Mesendoderm (in vitro differentiated cells): ENCODE measurements around the gene ZMYND19.
"Not testable (repeated sequence)": the region's sequence is repeated elsewhere in the genome, so short reads cannot be mapped to it uniquely, and the experiment has no call there.

Source experiments
- DNase-seq: peaks from one replicate; pipeline ENCODE4 v3.0.0; 2013
- H2AK5ac ChIP-seq: 2 replicates; pipeline ENCODE4 v1.6.1; 2013; ENCODE audit warnings: low read length, inconsistent platforms
- H2BK120ac ChIP-seq: 2 replicates; pipeline ENCODE4 v1.6.1; 2013; ENCODE audit warnings: low read depth, mild to moderate bottlenecking, low read length, moderate library complexity, mixed read lengths
- H2BK15ac ChIP-seq: replicated peaks from 2 replicates; pipeline ENCODE4 v1.6.1; 2013; ENCODE audit warnings: low read depth, mild to moderate bottlenecking, moderate library complexity
- H2BK5ac ChIP-seq: 2 replicates; pipeline ENCODE4 v1.6.1; 2013; ENCODE audit warnings: low read length, inconsistent platforms
- H3K18ac ChIP-seq: 2 replicates; pipeline ENCODE4 v1.6.1; 2013; ENCODE audit warnings: mild to moderate bottlenecking, low read length, mixed read lengths
- H3K23ac ChIP-seq: one replicate; pipeline ENCODE4 v1.6.1; 2013; ENCODE audit warnings: low read length
- H3K27ac ChIP-seq: 2 replicates; pipeline ENCODE4 v1.5.1; 2013; ENCODE audit warnings: low read depth, mild to moderate bottlenecking, inconsistent platforms, low read length, moderate library complexity
- H3K27me3 ChIP-seq: 2 replicates; pipeline ENCODE4 v1.6.1; 2013; ENCODE audit warnings: low read length, control low read depth, mild to moderate bottlenecking, inconsistent platforms; ENCODE audit not compliant: insufficient read depth, poor library complexity
- H3K36me3 ChIP-seq: 2 replicates; pipeline ENCODE4 v1.6.1; 2013; ENCODE audit warnings: low read length, inconsistent platforms; ENCODE audit not compliant: control insufficient read depth, insufficient read depth
- H3K4ac ChIP-seq: one replicate; pipeline ENCODE4 v1.6.1; 2013; ENCODE audit warnings: low read depth, mild to moderate bottlenecking, low read length, moderate library complexity
- H3K4me1 ChIP-seq: 2 replicates; pipeline ENCODE4 v1.6.1; 2013; ENCODE audit warnings: low read depth, low read length, inconsistent platforms; ENCODE audit not compliant: control insufficient read depth
- H3K4me2 ChIP-seq: 2 replicates; pipeline ENCODE4 v1.6.1; 2013; ENCODE audit warnings: low read length
- H3K4me3 ChIP-seq: 2 replicates; pipeline ENCODE4 v1.5.1; 2013; ENCODE audit warnings: mild to moderate bottlenecking, low read length
- H3K56ac ChIP-seq: one replicate; pipeline ENCODE4 v1.6.1; 2013; ENCODE audit warnings: low read length
- H3K79me1 ChIP-seq: 2 replicates; pipeline ENCODE4 v1.6.1; 2013; ENCODE audit warnings: low read length, inconsistent platforms
- H3K79me2 ChIP-seq: 2 replicates; pipeline ENCODE4 v1.6.1; 2013; ENCODE audit warnings: mild to moderate bottlenecking, low read length; ENCODE audit not compliant: control insufficient read depth, insufficient read depth
- H3K9ac ChIP-seq: 2 replicates; pipeline ENCODE4 v1.6.1; 2013; ENCODE audit warnings: low read length, inconsistent platforms
- H4K5ac ChIP-seq: one replicate; pipeline ENCODE4 v1.6.1; 2013; ENCODE audit warnings: low read length
- H4K8ac ChIP-seq: one replicate; pipeline ENCODE4 v1.6.1; 2013; ENCODE audit warnings: low read depth, mild to moderate bottlenecking, control low read depth, low read length, moderate library complexity
- WGBS: extraction: QIAGEN DNeasy Blood & Tissue Kit; methylation state at CpG from one replicate; pipeline ENCODE4 v1.1.7; 2013; ENCODE audit warnings: low lambda C conversion rate, missing lambda C conversion rate; ENCODE audit not compliant: insufficient coverage; ENCODE audit errors: extremely low coverage; 5-methylcytosine and 5-hydroxymethylcytosine counted together

The ZMYND19 gene

DNA sequence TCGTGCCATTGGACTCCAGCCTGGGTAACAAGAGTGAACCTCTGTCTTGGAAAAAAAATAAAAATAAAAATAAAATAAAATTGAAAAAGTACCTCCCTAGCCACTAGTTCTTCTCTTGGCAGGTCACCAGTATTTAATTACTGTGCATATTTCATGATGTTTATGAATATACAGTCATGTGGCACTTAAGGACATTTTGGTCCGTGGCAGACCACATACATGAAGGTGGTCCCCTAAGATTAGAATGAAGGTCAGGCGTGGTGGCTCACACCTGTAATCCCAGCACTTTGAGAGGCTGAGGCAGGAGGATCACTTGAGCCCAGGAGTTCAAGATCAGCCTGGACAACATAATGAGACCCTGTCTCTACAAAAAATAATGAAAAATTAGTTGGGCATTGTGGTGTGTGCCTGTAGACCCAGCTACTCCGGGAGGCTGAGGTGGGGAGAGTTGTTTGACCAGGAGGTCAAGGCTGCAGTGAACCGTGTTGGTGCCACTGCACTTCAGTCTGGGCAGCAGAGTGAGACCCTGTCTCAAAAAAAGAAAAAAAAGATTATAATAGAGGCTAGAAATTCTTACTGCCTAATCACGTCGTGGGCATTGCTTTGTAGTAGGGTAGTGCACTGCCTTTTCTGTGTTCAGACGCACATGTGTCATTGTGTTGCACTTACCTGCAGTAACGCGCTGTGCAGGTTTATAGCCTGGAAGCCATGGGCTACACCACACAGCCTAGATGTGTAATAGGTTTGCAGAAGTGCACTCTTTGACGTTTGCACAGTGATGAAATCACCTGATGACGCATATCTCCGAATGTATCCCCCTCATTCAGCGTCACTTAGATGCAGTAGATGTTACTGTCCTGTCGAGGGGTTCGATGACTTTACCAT lies 41.3 kb upstream of the ZMYND19 start:
- H3K4me1 ChIP-seq, result peaks cover 3% of the 10 kb centered on the region
- H3K4me3 ChIP-seq, result no peak overlapping the region
- H2BK5ac ChIP-seq, result no peak overlapping the region
- no peak overlapping the region for H2BK120ac ChIP-seq
- peaks cover 22% of the 10 kb centered on the region for H3K79me1 ChIP-seq
- no peak overlapping the region for H4K5ac ChIP-seq
- H3K4me2 ChIP-seq, result no peak overlapping the region
- H3K27ac ChIP-seq, result no peak overlapping the region
- no peak overlapping the region for H4K8ac ChIP-seq
- no CpG with 5 or more reads among the region's 16 CpGs for WGBS
- H3K27me3 ChIP-seq, result no peaks in the 10 kb centered on the region
- H3K56ac ChIP-seq, result no peak overlapping the region
- H3K9ac ChIP-seq, result no peak overlapping the region
- H2BK15ac ChIP-seq, result no peak overlapping the region
- H3K79me2 ChIP-seq, result peaks cover 73% of the 10 kb centered on the region
- no peak overlapping the region for H2AK5ac ChIP-seq
- H3K4ac ChIP-seq, result no peak overlapping the region
- no peak overlapping the region for H3K23ac ChIP-seq
- DNase-seq, result no peak
- no peak overlapping the region for H3K18ac ChIP-seq
- H3K36me3 ChIP-seq, result no peaks in the 10 kb centered on the region

DNA sequence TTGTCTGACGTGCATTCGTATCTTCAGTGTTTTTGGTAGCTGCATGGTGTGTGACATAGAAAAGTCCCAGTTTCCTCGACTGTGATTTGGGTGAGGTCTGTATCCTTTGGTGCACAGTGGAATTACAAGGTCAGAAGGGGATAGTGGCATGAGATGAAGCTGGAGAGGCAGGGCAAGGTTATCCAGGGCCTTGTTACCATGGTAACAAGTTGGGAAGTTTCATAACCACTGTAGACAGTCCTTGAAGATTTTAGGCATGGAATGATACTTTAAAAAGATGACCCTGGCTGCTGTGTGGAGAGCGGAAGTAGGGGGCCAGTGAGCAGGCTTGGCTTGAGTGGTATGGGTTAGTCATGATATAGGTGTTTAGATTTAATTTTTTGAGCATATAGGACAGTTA lies 40.4 kb upstream of the ZMYND19 start:
- Histone ChIP-seq H3K4me1 (peaks cover 3% of the 10 kb centered on the region), H4K5ac (no peak overlapping the region), H3K56ac (no peak overlapping the region), H3K23ac (no peak overlapping the region), H3K79me1 (peaks cover 24% of the 10 kb centered on the region), H3K4ac (no peak overlapping the region), H3K36me3 (no peaks in the 10 kb centered on the region), H3K4me2 (no peak overlapping the region), H2BK15ac (no peak overlapping the region), H3K18ac (no peak overlapping the region), H2BK120ac (no peak overlapping the region), H2BK5ac (no peak overlapping the region), H3K4me3 (no peak overlapping the region), H3K27me3 (no peaks in the 10 kb centered on the region), H3K27ac (no peak overlapping the region), H3K9ac (no peak overlapping the region), H4K8ac (no peak overlapping the region), H2AK5ac (no peak overlapping the region), H3K79me2 (peaks cover 74% of the 10 kb centered on the region)
- no peak for DNase-seq
- no CpG with 5 or more reads among the region's 4 CpGs for WGBS

DNA sequence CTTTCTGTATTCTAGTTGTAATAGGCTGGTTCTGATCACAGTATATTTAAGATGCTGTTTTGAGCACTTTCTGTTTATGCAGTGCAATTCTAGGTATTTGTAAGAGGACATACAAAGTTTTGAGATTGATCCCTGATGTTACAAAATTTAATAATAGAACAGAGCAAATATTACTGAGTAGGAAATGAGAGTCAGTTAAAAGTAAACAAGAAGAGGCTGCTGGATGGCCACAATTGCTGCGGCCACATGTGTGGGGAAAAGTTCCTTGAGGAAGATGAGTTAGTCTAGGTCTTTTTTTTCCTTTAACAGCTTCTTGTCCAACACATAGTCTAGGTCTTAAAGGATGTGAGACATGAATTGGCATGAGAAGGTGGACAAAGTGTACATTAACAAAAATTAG lies 39.8 kb upstream of the ZMYND19 start:
- no peak overlapping the region for H2BK15ac ChIP-seq
- DNase-seq, result no peak
- peaks cover 24% of the 10 kb centered on the region for H3K79me1 ChIP-seq
- H4K8ac ChIP-seq, result no peak overlapping the region
- H3K56ac ChIP-seq, result no peak overlapping the region
- H3K79me2 ChIP-seq, result peaks cover 76% of the 10 kb centered on the region
- H3K36me3 ChIP-seq, result no peaks in the 10 kb centered on the region
- H3K27me3 ChIP-seq, result no peaks in the 10 kb centered on the region
- H3K23ac ChIP-seq, result no peak overlapping the region
- H4K5ac ChIP-seq, result no peak overlapping the region
- H2AK5ac ChIP-seq, result no peak overlapping the region
- peaks cover 3% of the 10 kb centered on the region for H3K4me1 ChIP-seq
- H3K4ac ChIP-seq, result no peak overlapping the region
- no peak overlapping the region for H2BK5ac ChIP-seq
- no peak overlapping the region for H3K9ac ChIP-seq
- WGBS, result no CpG with 5 or more reads among the region's 1 CpG
- no peak overlapping the region for H3K4me2 ChIP-seq
- H2BK120ac ChIP-seq, result no peak overlapping the region
- H3K27ac ChIP-seq, result no peak overlapping the region
- no peak overlapping the region for H3K18ac ChIP-seq
- no peak overlapping the region for H3K4me3 ChIP-seq

DNA sequence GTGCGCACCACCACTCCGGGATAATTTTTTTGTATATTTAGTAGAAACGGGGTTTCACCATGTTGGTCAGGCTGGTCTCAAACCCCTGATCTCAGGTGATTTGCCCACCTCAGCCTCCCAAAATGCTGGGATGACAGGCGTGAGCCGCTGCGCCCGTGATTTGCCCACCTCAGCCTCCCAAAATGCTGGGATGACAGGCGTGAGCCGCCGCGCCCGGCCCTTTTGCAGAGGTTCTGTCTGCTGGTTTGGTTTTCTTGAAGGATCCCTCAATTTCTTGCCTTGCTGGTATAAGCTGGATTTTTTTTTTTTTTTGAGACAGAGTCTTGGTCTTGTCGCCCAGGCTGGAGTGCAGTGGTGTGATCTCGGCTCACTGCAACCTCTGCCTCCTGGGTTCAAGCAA lies 37.1 kb upstream of the ZMYND19 start:
- H3K4me2 ChIP-seq, H4K8ac ChIP-seq, H3K27ac ChIP-seq, H2BK5ac ChIP-seq, H3K4ac ChIP-seq, H4K5ac ChIP-seq, H3K27me3 ChIP-seq, DNase-seq, H3K4me1 ChIP-seq, H2BK120ac ChIP-seq, H3K18ac ChIP-seq, H3K36me3 ChIP-seq, H3K9ac ChIP-seq, H3K56ac ChIP-seq, H3K23ac ChIP-seq, H2AK5ac ChIP-seq, H3K4me3 ChIP-seq, H2BK15ac ChIP-seq: not testable (repeated sequence)
- peaks cover 79% of the 10 kb centered on the region for H3K79me2 ChIP-seq
- WGBS, result no CpG with 5 or more reads among the region's 14 CpGs
- H3K79me1 ChIP-seq, result peaks cover 17% of the 10 kb centered on the region

DNA sequence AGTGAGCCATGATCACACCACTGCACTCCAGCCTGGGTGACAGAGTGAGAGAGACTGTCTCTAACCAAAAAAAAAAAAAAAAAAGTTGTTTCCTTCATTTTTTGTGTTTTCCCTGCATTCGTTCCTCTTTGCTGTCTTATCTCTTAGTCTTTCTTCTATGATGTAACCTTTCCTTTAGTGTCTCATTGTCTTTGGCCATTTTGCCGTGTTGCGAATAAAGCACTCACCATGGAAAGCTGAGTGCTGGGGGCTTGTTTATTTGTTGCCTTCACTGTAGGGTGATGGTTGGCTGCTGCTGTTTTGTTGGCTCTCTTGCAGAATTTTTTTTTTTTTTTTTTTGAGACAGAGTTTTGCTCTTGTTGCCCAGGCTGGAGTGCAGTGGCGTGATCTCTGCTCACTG lies 36.2 kb upstream of the ZMYND19 start:
- no peak overlapping the region for H4K8ac ChIP-seq
- H2BK15ac ChIP-seq, result no peak overlapping the region
- no peaks in the 10 kb centered on the region for H3K4me1 ChIP-seq
- no peak overlapping the region for H3K4me2 ChIP-seq
- no peak overlapping the region for H3K18ac ChIP-seq
- no peak for DNase-seq
- H3K79me1 ChIP-seq, result peaks cover 11% of the 10 kb centered on the region
- no peak overlapping the region for H4K5ac ChIP-seq
- no peak overlapping the region for H2BK5ac ChIP-seq
- no peak overlapping the region for H2BK120ac ChIP-seq
- no peak overlapping the region for H3K4ac ChIP-seq
- H3K4me3 ChIP-seq, result no peak overlapping the region
- H3K9ac ChIP-seq, result no peak overlapping the region
- H2AK5ac ChIP-seq, result no peak overlapping the region
- H3K27ac ChIP-seq, result no peak overlapping the region
- no peaks in the 10 kb centered on the region for H3K27me3 ChIP-seq
- no peaks in the 10 kb centered on the region for H3K36me3 ChIP-seq
- no peak overlapping the region for H3K23ac ChIP-seq
- no peak overlapping the region for H3K56ac ChIP-seq
- peaks cover 76% of the 10 kb centered on the region for H3K79me2 ChIP-seq
- no CpG with 5 or more reads among the region's 4 CpGs for WGBS

DNA sequence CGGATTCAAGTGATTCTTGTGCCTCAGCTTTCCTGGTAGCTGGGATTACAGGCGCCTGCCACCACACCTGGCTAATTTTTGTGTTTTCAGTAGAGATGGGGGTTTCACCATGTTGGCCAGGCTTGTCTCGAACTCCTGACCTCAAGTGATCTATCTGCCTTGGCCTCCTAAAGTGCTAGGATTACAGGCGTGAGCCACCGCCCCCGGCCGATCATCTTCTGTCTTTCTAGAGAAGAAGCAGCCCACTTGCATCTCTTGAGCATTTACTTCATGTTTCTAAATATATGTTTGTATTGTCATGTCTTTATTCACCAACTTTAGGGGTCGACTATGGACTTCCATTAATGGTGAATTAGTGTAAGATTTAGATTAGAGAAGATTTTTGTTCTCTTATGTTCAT lies 31.9 kb upstream of the ZMYND19 start:
- not testable (repeated sequence) for H4K8ac ChIP-seq, H3K4ac ChIP-seq, H3K56ac ChIP-seq, H2AK5ac ChIP-seq, H2BK15ac ChIP-seq, H3K27me3 ChIP-seq, H3K4me3 ChIP-seq, H3K27ac ChIP-seq, H3K18ac ChIP-seq, H3K4me1 ChIP-seq, H3K4me2 ChIP-seq, H3K36me3 ChIP-seq, H2BK5ac ChIP-seq, H3K23ac ChIP-seq, DNase-seq, H3K9ac ChIP-seq, H2BK120ac ChIP-seq, H4K5ac ChIP-seq
- WGBS, result no CpG with 5 or more reads among the region's 8 CpGs
- H3K79me2 ChIP-seq, result peaks cover 78% of the 10 kb centered on the region
- H3K79me1 ChIP-seq, result peaks cover 14% of the 10 kb centered on the region
